HG02642 (cell line): ENCODE results near the gene ANKRD33B.
"Not testable (repeated sequence)": the region's sequence is repeated elsewhere in the genome, so short reads cannot be mapped to it uniquely, and the experiment has no call there.

Source experiments
- ATAC-seq: cut with Tn5 transposase; IDR thresholded peaks from one replicate; pipeline ENCODE4 v1.9.1; 2021; ENCODE audit warnings: mild to moderate bottlenecking; ENCODE audit not compliant: unreplicated experiment, poor library complexity

Gene ANKRD33B

DNA sequence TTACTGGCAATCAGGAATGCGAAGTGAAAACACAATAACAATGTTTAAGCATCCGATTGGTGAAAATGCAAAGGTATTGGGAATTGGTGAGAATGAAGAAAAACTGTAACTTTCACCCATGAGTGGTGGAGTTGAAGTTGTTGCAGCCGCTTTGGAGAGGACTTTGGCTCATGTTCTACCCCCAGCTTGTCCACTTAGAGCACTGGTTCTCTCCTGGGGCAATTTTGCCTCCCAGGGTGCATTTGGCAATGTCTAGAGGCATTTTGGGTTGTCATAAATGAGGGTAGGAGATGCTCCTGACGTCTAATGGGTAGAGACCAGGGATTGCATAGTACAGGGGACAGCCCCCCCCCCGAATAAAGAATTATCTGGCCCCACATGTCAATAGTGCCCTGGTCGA lies 46.2 kb downstream of the ANKRD33B start:
- no peak for ATAC-seq

DNA sequence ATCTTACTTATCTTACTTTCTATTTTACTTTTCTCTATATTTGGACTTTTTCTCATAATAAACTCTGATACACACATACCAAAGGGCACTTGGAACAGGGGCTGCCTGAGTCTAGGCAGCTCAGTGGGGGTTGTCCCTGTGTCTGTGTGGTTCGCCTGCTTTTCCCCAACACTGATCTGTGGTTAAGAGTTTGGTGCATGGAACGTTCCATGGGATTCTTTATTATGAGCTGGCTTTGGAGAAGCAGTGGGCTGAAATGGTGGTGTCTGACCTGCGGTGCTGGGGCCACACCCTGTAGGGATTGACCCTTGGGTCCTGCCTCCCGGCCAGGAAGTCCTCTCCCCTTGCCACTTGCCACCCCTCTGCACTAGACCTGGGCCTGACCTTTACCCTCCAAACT lies 47.4 kb downstream of the ANKRD33B start:
- ATAC-seq = no peak

GRCh38 chr5:10612251-10612650 lies 48.4 kb downstream of the ANKRD33B start:
- ATAC-seq = no peak

GRCh38 chr5:10615693-10616092 lies 51.8 kb downstream of the ANKRD33B start:
- no peak for ATAC-seq

DNA sequence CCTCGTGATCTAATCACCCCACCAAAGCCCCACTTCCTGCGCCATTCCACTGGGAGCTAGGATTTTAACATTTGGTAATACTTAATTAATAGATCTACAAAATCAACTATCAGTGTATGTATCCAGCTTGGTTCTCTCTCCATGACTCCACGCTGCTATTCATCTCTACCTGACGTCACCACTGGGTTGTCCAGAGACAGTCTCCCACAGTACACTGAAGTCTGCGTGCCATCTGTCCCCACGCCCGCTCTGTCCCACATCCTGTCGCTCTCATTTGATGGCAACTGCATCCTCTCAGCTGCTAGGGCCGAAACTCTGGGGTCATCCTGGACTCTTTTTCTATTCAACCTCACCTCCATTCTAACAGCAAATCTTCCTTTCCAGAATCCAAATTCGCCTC lies 53.2 kb downstream of the ANKRD33B start:
- no peak for ATAC-seq

- no peak for ATAC-seq
These were observed 54.4 kb downstream of the ANKRD33B start for GRCh38 chr5:10618311-10618710.

DNA sequence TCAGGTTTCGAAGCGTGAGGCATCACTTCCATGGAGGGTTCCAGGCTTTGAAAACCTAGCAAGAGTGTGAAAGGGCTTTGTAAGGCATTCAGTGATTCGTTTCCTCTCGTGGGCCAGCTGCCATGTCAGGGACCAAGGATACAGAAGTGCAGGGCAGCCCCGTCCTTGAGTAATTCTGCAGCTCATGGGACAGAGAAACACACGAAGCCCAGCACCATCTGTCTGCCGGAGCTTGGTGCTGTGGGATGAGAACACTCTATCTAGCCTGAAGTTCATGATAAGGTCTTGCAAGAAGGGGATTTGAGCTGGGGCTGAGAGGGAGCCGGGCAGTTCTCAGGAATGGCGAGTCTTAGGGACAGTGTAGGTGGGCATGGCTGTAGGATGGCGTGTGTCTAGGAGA lies 55.8 kb downstream of the ANKRD33B start:
- ATAC-seq = no peak

DNA sequence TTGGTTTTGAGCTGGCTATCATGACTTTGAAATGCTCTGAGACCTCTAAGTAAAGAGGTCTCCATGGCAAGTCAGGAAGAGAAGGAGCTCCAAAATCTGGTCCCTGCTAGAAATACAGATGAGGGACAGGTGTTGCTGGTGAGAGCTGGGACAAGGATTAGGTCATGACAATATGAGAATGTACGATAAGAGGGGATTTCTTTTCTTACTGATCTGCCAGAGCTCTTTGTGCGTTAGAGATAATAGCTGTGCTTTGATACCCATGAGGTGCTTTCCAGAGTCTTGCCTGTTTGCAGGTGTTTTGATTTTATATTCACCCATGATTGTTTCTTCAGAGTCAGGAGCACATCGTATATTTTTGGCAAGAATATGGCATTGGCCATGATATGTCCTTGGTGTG lies 56.5 kb downstream of the ANKRD33B start:
- ATAC-seq = peak; percentile 49

- peak; percentile 36 for ATAC-seq
These were observed 58.0 kb downstream of the ANKRD33B start for GRCh38 chr5:10621832-10622231.

GRCh38 chr5:10622810-10623209 lies 58.9 kb downstream of the ANKRD33B start:
- no peak for ATAC-seq

GRCh38 chr5:10623305-10623910 lies 59.5 kb downstream of the ANKRD33B start:
- ATAC-seq = no peak

DNA sequence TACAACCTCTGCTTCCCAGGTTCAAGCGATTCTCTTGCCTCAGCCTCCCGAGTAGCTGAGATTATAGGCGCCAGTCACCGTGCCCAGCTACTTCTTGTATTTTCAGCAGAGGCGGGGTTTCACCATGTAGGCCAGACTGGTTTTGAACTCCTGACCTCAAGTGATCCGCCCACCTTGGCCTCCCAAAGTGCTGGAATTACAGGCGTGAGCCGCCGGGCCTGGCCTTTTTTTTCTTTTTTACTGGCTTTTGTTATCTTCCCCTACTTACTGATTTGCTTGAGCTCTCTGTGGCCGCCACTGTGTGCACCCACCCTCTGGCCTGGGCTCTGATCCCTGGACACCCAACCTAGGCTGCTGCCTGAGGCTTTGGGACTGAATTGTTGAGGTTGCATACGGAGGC lies 60.3 kb downstream of the ANKRD33B start:
- no peak for ATAC-seq

DNA sequence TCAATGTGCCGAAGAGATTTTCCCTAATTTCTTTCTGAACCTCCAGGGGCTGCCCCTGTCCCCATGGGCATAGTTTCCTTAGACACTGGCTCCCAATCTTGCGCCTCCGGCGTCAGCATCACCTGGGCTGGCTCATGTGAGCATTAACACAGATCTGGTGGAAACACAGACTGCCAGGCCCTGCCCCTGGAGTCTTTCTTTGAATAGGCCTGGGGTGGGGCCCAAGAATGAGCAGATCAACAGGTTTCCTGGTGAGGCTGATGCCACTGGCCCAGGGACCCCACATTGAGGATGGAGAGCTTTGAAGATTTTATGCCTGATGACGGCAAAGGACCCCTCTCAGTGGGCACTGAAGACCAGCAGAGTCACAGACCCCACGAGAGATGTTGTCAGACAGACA lies 60.8 kb downstream of the ANKRD33B start:
- no peak for ATAC-seq

DNA sequence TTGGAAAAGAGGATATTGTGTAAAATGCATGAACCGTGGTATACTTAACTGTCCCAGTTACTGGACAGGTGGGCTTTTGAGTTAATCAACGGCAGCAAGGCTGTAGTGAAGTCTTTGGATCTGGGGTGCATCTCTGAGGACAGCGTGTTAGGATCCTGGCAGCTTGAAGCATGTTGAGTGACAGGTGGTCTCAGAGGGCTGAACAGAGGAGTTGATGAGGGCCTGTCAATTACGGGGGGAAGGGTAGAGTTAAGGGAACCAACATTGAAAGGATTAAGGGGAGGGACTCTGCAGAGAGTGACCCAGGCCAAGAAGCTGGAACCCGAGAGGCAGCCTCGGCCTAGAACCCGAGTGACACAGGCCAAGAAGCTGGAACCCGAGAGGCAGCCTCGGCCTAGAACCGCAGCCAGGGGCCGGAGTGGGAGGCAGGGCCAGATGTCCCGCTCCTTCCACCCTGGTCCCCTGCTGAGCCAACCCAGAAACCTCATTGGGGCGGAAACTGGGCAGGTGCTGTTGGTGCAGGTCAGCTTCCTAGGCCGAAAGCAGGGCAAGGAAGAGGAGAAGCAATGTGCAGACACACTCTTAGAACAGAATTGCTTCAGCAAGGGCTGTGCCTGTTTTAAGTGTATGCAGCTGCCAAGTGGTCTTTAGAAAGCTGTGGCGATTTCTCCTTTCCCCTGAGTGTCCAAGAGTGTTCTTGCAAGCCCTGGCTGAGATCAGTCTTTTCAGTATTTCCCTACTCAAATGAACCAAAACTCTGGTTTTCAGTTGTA lies 62.0 kb downstream of the ANKRD33B start:
- no peak for ATAC-seq

DNA sequence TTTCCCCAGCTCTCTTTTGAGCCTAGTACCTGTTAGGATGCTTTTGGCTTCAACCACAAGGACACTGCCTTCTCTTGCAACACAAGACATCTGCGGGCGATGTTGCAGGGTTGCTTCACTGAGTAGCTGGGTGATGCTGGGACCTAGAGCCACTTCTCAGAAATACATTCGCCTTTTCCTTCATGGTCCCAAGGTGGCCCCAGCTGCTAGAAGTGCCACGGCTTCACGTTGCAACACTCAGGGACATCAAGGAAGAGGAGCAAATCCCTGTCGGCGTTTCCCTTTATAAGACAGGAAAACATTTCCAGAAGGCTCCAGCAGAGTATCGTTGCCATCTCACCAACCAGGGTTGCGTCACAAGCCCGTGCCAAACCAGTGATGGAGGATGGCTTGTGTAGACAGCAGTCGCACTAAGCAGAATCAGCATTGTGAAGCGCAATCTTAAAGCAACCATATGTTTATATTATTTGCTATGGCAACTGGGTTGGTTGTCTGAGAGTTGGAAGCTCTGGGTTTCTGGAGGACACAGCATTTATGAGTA lies 62.7 kb downstream of the ANKRD33B start:
- no peak for ATAC-seq

GRCh38 chr5:10627160-10627701 lies 63.4 kb downstream of the ANKRD33B start:
- ATAC-seq = peak; percentile 5

DNA sequence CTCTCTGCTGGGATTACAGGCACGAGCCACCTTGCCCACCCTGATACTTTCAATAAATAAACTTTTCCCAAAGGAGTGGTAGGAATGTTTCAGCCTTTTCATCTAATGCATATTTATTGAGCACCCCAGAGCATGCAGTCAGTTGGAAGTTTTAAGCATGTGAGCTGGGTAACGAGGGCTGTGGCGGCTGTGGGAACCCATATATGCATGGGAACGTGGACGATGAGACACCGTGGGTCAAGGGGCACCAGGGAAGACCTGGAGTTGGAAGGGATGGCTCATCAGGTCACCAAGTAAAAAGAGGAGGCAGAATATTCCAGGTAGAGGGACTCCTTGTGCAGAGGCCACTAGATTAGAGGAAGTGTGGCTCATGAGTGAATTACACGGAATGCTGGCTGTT lies 64.7 kb downstream of the ANKRD33B start:
- ATAC-seq = no peak

- ATAC-seq = no peak
These were observed 65.8 kb downstream of the ANKRD33B start for GRCh38 chr5:10629682-10630081.

DNA sequence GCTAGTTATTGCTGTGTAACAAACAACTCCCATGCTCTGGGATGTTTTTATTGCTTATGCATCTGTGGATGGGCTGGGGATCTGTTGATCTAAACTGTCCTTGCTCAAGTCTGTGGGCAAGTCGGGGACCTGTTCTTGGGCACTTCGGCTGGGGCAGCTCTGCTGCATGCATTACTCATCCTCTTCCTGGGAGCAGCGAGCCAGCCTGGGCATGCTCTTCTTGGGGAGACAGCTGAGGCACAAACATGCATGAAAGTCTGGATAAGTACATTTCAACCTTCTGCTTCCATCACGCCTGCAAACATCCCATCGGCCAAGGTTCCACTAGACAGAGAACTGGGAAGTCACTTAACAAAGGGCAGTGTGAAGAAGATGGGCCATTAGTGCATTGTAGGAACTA lies 66.3 kb downstream of the ANKRD33B start:
- ATAC-seq = no peak

GRCh38 chr5:10630744-10631143 lies 66.9 kb downstream of the ANKRD33B start:
- ATAC-seq = not testable (repeated sequence)

DNA sequence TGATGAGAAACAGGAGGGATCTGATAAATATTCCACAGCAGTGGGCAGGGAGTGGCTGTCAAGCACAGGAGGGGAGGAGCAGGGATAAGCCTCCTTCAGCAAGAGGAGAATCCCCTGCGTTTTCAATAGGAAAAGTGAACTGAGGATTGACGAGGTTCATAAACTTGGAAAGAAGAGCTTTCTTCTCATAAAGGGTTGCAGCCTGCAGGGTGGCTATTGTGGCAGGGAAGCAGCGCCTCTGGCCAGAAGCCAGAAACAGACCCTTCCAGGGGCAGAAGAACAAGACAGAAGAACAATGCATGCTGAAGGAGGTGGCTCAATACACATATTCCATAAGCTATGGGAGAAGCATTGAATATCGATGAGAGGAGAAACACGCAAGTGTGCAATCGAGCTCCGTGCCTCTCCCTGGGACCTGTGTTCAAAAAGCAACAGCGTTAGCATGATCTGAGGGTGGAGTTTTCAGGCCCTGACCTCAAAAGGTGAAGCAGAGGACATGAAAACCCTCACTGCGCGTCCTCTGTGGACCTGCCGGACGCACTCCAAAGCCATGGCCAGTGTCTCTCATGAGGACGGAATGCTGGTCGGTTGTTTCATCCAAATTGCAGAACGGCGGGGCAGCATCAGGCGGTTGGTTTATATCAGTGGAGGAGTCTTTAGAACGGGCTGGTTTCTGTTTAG lies 67.6 kb downstream of the ANKRD33B start:
- peak; percentile 6 for ATAC-seq
